HCT116 (cell line): Measurements from ENCODE around the gene PAK1IP1.

ENCODE experiments used
- EZH2 ChIP-seq: fragments of 200-600 bp; sonication (generic); IDR thresholded peaks from 2 replicates; pipeline ENCODE4 v1.6.1; 2017; ENCODE audit warnings: antibody characterized with exemption, mixed run types
- EZH2phosphoT487 ChIP-seq: fragments of 200-600 bp; IDR thresholded peaks from 2 replicates; pipeline ENCODE4 v1.6.1; 2018; ENCODE audit warnings: antibody characterized with exemption, borderline replicate concordance
- POLR2AphosphoS5 ChIP-seq: IDR thresholded peaks from 2 replicates; pipeline ENCODE4 v1.6.1; 2011; ENCODE audit warnings: mild to moderate bottlenecking, low read depth, low read length, moderate library complexity
- ZNF274 ChIP-seq: fragments of 200-500 bp; sonication (Bioruptor generic); IDR thresholded peaks from 2 replicates; pipeline ENCODE4 v1.6.1; 2014; ENCODE audit warnings: mild to moderate bottlenecking, low read depth, low read length, inconsistent platforms
- TF ChIP-seq, protein P1 (sequence below), 3 experiments: fragments of 200-600 bp in 1 of 3; sonication (generic) in 1 of 3; IDR thresholded peaks in 2 of 3; conservative IDR thresholded peaks in 1 of 3; 2 replicates each; pipeline ENCODE4 v1.5.1; 2012 to 2017; ENCODE audit warnings: low read depth in 2 of 3, low read length in 2 of 3, antibody characterized with exemption in 1 of 3, borderline replicate concordance in 1 of 3, control low read depth in 1 of 3, mild to moderate bottlenecking in 1 of 3, mixed read lengths in 1 of 3, mixed run types in 1 of 3, moderate library complexity in 1 of 3; ENCODE audit not compliant: insufficient read depth in 1 of 3

DNA sequence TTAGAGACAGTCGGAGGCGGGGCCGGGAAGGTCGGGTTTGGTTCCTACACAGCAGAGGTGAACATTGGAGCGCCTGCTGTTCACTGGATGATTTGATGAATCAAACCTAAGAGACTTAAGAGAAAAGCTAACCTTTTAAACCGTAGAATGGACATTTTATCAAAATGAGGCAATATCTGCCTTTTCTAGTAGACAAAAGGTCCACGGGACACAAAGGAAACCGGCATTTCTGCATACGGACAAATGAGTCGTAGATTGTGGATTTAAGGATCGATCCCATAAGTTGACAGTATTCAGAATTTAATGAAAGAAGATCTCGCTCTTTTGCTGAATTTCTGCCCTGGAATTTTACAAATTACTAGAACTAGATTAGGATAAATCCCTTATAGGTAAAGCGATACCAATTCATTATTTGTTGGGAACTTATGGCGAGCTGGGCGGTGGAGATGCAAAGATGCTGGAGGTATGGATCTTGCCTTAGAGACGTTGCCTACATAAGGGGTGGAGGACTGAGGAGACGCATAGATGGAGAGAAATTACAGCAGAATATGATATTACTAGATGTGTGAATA, 400 bp downstream of the PAK1IP1 start:
- TF ChIP-seq, protein P1, sequence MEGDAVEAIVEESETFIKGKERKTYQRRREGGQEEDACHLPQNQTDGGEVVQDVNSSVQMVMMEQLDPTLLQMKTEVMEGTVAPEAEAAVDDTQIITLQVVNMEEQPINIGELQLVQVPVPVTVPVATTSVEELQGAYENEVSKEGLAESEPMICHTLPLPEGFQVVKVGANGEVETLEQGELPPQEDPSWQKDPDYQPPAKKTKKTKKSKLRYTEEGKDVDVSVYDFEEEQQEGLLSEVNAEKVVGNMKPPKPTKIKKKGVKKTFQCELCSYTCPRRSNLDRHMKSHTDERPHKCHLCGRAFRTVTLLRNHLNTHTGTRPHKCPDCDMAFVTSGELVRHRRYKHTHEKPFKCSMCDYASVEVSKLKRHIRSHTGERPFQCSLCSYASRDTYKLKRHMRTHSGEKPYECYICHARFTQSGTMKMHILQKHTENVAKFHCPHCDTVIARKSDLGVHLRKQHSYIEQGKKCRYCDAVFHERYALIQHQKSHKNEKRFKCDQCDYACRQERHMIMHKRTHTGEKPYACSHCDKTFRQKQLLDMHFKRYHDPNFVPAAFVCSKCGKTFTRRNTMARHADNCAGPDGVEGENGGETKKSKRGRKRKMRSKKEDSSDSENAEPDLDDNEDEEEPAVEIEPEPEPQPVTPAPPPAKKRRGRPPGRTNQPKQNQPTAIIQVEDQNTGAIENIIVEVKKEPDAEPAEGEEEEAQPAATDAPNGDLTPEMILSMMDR (IDR thresholded peaks at IDR 0.05 in 2 of 3, conservative IDR thresholded peaks at IDR 0.05 in 1 of 3; ENCODE audit: borderline replicate concordance in 1 of 3, insufficient read depth in 1 of 3, low read depth in 2 of 3, low read length in 2 of 3): no peak
- TF ChIP-seq POLR2AphosphoS5: no peak
- TF ChIP-seq EZH2: no peak
- TF ChIP-seq ZNF274: no peak
- no peak for TF ChIP-seq EZH2phosphoT487
